Measurements from ENCODE around the gene SLC8B1. TPM values are rescaled to one million over a fixed set of nuclear protein-coding genes. Genes with fewer than 3 reads are reported as not detected.

Gene SLC8B1
- total RNA-seq, 1 experiment from 2014 or later = 30.9 TPM

GRCh38 chr12:113320401-113320800 is 14.5 kb downstream of the SLC8B1 start:
- BruUV-seq (replicated peaks) = no TSS peak
- CTCF ChIA-PET = no interaction called here
- POLR2A ChIA-PET = no interaction called here

More at GRCh38 chr12:113320401-113320800, 14.5 kb downstream of the SLC8B1 start:
- intact Hi-C loops (cut with micrococcal nuclease) = no loop called here
- Histone ChIP-seq H3K79me2 (ENCODE audit: insufficient read depth, low read length) (no peaks in the 10 kb centered on the region; the same call in 1 of the 2 replicates), H3K4me3 (replicated peaks in 1 of 2; ENCODE audit: low read depth in 1 of 2, low read length in 2 of 2) (no peak overlapping the region), H3K4me1 (ENCODE audit: control insufficient read depth in 1 of 2, insufficient read depth in 2 of 2, low read length in 2 of 2) (no peaks in the 10 kb centered on the region), H3K9me2 (ENCODE audit: insufficient read depth) (no peaks in the 10 kb centered on the region), H3K27ac (ENCODE audit: low read depth, low read length) (no peak overlapping the region), H3K9me3 (ENCODE audit: control insufficient read depth in 1 of 2, insufficient read depth in 1 of 2, low read depth in 1 of 2, low read length in 2 of 2) (no peaks in the 10 kb centered on the region), H2AFZ (ENCODE audit: low read depth, low read length, poor library complexity, severe bottlenecking) (no peak overlapping the region), H3K27me3 (ENCODE audit: insufficient read depth, low read length) (no peaks in the 10 kb centered on the region), H3K9ac (ENCODE audit: low read length) (no peak overlapping the region), H4K20me1 (ENCODE audit: insufficient read depth) (no peaks in the 10 kb centered on the region), H3K4me2 (ENCODE audit: low read length) (no peak overlapping the region), H3K36me3 (ENCODE audit: control insufficient read depth in 1 of 2, insufficient read depth in 2 of 2, low read length in 2 of 2) (peaks cover 19 to 23% of the 10 kb centered on the region in 2 experiments)
- RAD21 ChIA-PET (ENCODE audit: low non-redundant PET in 1 of 2, low total read pairs in 2 of 2, uncharacterized antibody in 2 of 2, unreplicated experiment in 2 of 2) = no interaction called here
- no peak; the same call in 1 of the 2 replicates for ATAC-seq
- no peak for DNase-seq (ENCODE audit: low read depth, low spot score)
- TF ChIP-seq ATF3 (IDR thresholded peaks at IDR 0.05) (no peak), YY1 (IDR thresholded peaks at IDR 0.05; ENCODE audit: extremely low read depth, insufficient replicate concordance, low read depth, low read length) (no peak), ZFX (IDR thresholded peaks at IDR 0.05) (no peak), FOSL1 (IDR thresholded peaks at IDR 0.05; ENCODE audit: low read depth) (no peak), TCF7L2 (IDR thresholded peaks at IDR 0.05; ENCODE audit: borderline replicate concordance, extremely low read depth, insufficient read depth, insufficient read length) (no peak), MAX (IDR thresholded peaks at IDR 0.05) (no peak), EZH2phosphoT487 (IDR thresholded peaks at IDR 0.05; ENCODE audit: borderline replicate concordance) (no peak), EGR1 (IDR thresholded peaks at IDR 0.05; ENCODE audit: low read depth) (no peak), EZH2 (IDR thresholded peaks at IDR 0.05) (no peak), SIN3A (IDR thresholded peaks at IDR 0.05; ENCODE audit: low read depth) (no peak), CBX3 (IDR thresholded peaks at IDR 0.05; ENCODE audit: low read depth) (no peak), CTCF (IDR thresholded peaks at IDR 0.05 in 2 of 3, conservative IDR thresholded peaks at IDR 0.05 in 1 of 3; ENCODE audit: borderline replicate concordance in 1 of 3, insufficient read depth in 1 of 3, low read depth in 2 of 3, low read length in 2 of 3) (no peak), SRF (IDR thresholded peaks at IDR 0.05; ENCODE audit: low read depth) (no peak)
